ENCODE measurements around the gene NDC80.
"Not testable (repeated sequence)": the region's sequence is repeated elsewhere in the genome, so short reads cannot be mapped to it uniquely, and the experiment has no call there.

Gene NDC80

GRCh38 chr18:2571200-2572170 is at the start of gene NDC80, which contains the start of gene METTL4:
Gene NDC80, plus strand, starts transcription at chr18:2571557. Its CDS starts 1,429 bp downstream, at chr18:2572986.
Gene METTL4, minus strand, starts transcription at chr18:2571505. Its CDS starts 4,289 bp downstream, at chr18:2567216.
- H3K27ac ChIP-seq, result peak within 1 kb of the TSS; percentile 89
- no peak for TF ChIP-seq ZFX (IDR thresholded peaks at IDR 0.05)
- TF ChIP-seq, protein P1, sequence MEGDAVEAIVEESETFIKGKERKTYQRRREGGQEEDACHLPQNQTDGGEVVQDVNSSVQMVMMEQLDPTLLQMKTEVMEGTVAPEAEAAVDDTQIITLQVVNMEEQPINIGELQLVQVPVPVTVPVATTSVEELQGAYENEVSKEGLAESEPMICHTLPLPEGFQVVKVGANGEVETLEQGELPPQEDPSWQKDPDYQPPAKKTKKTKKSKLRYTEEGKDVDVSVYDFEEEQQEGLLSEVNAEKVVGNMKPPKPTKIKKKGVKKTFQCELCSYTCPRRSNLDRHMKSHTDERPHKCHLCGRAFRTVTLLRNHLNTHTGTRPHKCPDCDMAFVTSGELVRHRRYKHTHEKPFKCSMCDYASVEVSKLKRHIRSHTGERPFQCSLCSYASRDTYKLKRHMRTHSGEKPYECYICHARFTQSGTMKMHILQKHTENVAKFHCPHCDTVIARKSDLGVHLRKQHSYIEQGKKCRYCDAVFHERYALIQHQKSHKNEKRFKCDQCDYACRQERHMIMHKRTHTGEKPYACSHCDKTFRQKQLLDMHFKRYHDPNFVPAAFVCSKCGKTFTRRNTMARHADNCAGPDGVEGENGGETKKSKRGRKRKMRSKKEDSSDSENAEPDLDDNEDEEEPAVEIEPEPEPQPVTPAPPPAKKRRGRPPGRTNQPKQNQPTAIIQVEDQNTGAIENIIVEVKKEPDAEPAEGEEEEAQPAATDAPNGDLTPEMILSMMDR (conservative IDR thresholded peaks at IDR 0.05), result no peak

DNA sequence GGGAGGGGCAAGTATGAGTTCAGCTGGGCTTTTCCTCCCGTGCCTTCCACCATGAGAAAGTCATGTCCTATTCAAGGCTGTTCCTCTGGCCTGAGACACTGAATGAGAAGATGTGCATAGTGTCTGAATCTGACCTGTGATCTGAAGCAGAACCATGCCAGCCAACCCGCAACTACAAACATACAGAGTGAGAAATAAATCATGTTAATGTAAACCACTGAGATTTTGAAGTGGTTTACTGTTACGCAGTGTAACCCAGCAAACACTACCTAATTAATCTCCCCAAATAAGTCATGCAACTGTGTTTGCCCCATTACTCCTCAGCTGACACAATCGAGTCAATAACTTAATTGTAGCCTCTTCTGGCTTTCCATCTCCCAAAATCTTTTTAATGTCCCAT is 49.2 kb upstream of the NDC80 start:
- TF ChIP-seq, protein P1 (conservative IDR thresholded peaks at IDR 0.05), result no peak
- no peak for TF ChIP-seq ZFX (IDR thresholded peaks at IDR 0.05)
- H3K27ac ChIP-seq, result no peak overlapping the region

GRCh38 chr18:2524794-2525198 is 46.6 kb upstream of the NDC80 start:
- H3K27ac ChIP-seq, result not testable (repeated sequence)

GRCh38 chr18:2526329-2526728 is 45.0 kb upstream of the NDC80 start:
- no peak overlapping the region for H3K27ac ChIP-seq
- TF ChIP-seq, protein P1 (conservative IDR thresholded peaks at IDR 0.05), result no peak
- TF ChIP-seq ZFX (IDR thresholded peaks at IDR 0.05), result no peak

DNA sequence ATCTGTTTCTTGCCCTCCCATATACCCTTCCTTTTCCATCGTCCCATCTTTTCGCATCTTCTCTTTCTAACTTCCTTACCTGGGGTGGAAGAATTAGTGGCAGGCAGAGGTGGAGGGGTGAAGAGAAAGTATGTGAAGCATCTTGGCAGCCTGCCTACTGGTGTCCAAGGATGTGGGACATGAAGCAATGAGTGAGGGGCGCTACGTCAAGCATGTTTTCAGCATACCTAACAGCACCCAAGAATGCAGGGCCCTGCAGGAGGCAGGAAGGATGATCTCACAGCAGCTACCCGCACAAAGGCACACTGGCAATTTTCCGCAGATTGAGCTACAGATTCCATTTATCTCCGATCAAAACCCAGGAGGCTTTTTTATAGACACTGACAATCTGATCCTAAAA is 42.2 kb upstream of the NDC80 start:
- no peak overlapping the region for H3K27ac ChIP-seq
- TF ChIP-seq, protein P1 (conservative IDR thresholded peaks at IDR 0.05), result no peak
- TF ChIP-seq ZFX (IDR thresholded peaks at IDR 0.05), result no peak

DNA sequence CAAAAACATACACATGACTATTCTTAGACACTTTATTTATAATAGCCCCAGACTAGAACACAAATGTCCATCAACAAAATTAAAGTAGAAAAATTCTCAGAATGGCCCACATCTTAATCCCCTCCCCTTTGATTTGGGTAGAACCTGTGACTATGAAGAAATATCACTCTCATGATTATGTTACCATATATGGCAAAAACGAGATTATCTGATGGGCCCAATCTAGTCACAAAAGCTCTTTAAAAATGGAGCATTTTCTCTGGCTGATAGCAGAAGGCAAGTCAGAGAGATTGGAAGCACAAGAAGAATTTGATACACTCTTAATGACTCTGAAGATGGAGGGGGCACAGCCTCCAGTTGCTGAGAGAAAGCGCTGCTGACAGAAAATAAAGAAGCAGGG is 39.6 kb upstream of the NDC80 start:
- TF ChIP-seq ZFX (IDR thresholded peaks at IDR 0.05), result no peak
- TF ChIP-seq, protein P1 (conservative IDR thresholded peaks at IDR 0.05), result no peak
- peak overlapping the region; percentile 77 for H3K27ac ChIP-seq

DNA sequence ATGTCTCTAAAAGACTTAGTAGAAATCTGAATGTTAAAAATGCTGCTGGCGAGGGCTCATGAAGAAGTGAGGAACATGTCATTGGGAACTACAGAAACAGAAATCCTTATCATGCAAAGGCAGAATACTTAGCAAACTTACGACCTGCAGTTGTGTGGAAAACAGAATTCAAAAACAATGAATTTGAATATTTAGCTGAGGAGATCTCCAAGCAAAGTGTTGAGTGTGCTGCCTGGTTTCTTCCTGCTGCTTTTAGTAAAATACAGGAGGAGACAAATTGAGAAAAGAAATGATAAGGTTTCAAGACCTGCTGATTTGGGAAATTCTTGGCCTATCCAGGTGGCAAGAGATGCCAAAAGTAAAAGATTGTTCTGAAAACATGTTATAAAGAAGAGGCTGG is 38.6 kb upstream of the NDC80 start:
- TF ChIP-seq, protein P1 (conservative IDR thresholded peaks at IDR 0.05), result no peak
- no peak for TF ChIP-seq ZFX (IDR thresholded peaks at IDR 0.05)
- peak overlapping the region; percentile 77 for H3K27ac ChIP-seq
